HL-60 (cell line): ENCODE data around the gene ZBTB7C.

Experiments used
- DNase-seq, 2 experiments: peaks; one replicate each; pipeline ENCODE4 v3.0.0-alpha.2; 2010 to 2020; ENCODE audit warnings: low read depth in 1 of 2, low spot score in 1 of 2
- H3K27ac ChIP-seq: fragments of 250-450 bp; sonication (Bioruptor Pico); replicated peaks from 2 replicates; pipeline ENCODE4 v1.5.1; 2020; ENCODE audit warnings: mild to moderate bottlenecking, moderate library complexity
- H3K27me3 ChIP-seq: fragments of 250-450 bp; sonication (Bioruptor Pico); 2 replicates; pipeline ENCODE4 v1.5.1; 2021; ENCODE audit warnings: mild to moderate bottlenecking, moderate library complexity; ENCODE audit not compliant: insufficient read depth, poor library complexity, severe bottlenecking
- H3K4me3 ChIP-seq: replicated peaks from 2 replicates; pipeline ENCODE4 v1.5.1; 2011; ENCODE audit warnings: mild to moderate bottlenecking, control low read depth, low read length; ENCODE audit not compliant: insufficient read depth
- GABPA ChIP-seq: IDR thresholded peaks from 2 replicates; pipeline ENCODE4 v1.6.1; 2012; ENCODE audit warnings: low read depth
- POLR2AphosphoS5 ChIP-seq: IDR thresholded peaks from 2 replicates; pipeline ENCODE4 v1.6.1; 2012; ENCODE audit warnings: low read depth
- SPI1 ChIP-seq: IDR thresholded peaks from 2 replicates; pipeline ENCODE4 v1.6.1; 2012; ENCODE audit warnings: low read depth, mild to moderate bottlenecking, borderline replicate concordance
- TF ChIP-seq, protein P1 (sequence below): IDR thresholded peaks from 2 replicates; pipeline ENCODE4 v1.6.1; 2012; ENCODE audit warnings: low read depth; ENCODE audit not compliant: insufficient replicate concordance
- TF ChIP-seq, protein P2 (sequence below): IDR thresholded peaks from one replicate; pipeline ENCODE4 v1.5.1; 2011; ENCODE audit warnings: low read length, control low read depth, inconsistent platforms; ENCODE audit not compliant: insufficient read depth

Gene ZBTB7C

DNA sequence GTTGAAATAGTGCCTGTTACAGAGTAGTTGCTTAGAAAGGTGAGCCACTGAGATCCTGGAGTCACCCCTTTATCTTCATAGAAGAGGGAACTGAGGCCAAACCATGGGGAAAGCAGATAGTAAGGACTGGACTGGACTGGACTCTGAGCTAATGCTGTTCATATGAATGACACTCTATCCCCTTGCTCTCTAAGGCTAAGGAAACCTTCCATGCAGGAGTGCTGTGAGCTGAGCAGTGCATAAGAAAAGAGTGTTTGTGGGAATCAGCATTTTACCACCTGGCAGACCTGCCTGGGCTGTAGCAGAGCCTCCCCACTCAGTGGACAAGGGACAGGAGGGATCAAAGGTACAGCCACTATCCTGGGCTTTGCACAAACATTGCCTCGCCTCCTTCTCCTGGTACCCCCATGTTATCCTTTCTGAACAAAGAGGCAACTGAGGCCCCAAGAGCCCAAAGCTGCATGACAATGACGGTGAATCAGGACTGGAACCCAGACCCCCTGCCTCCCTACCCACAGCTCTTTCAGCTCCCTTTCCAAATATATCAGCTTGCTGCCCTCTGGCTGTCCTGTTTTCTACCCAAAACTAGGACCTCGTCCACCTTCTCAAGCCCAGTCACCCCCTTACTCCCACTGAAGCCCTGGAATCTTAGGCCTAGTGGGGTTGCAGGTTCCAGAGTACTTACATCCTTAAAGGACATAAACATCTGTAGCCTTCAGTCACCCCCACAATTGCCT lies 227.9 kb downstream of the ZBTB7C start:
- H3K27me3 ChIP-seq, result peaks cover 11% of the 10 kb centered on the region
- no peak overlapping the region for H3K4me3 ChIP-seq
- TF ChIP-seq, protein P1, sequence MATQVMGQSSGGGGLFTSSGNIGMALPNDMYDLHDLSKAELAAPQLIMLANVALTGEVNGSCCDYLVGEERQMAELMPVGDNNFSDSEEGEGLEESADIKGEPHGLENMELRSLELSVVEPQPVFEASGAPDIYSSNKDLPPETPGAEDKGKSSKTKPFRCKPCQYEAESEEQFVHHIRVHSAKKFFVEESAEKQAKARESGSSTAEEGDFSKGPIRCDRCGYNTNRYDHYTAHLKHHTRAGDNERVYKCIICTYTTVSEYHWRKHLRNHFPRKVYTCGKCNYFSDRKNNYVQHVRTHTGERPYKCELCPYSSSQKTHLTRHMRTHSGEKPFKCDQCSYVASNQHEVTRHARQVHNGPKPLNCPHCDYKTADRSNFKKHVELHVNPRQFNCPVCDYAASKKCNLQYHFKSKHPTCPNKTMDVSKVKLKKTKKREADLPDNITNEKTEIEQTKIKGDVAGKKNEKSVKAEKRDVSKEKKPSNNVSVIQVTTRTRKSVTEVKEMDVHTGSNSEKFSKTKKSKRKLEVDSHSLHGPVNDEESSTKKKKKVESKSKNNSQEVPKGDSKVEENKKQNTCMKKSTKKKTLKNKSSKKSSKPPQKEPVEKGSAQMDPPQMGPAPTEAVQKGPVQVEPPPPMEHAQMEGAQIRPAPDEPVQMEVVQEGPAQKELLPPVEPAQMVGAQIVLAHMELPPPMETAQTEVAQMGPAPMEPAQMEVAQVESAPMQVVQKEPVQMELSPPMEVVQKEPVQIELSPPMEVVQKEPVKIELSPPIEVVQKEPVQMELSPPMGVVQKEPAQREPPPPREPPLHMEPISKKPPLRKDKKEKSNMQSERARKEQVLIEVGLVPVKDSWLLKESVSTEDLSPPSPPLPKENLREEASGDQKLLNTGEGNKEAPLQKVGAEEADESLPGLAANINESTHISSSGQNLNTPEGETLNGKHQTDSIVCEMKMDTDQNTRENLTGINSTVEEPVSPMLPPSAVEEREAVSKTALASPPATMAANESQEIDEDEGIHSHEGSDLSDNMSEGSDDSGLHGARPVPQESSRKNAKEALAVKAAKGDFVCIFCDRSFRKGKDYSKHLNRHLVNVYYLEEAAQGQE, result no peak
- no peak for TF ChIP-seq GABPA
- TF ChIP-seq POLR2AphosphoS5, result no peak
- TF ChIP-seq, protein P2, sequence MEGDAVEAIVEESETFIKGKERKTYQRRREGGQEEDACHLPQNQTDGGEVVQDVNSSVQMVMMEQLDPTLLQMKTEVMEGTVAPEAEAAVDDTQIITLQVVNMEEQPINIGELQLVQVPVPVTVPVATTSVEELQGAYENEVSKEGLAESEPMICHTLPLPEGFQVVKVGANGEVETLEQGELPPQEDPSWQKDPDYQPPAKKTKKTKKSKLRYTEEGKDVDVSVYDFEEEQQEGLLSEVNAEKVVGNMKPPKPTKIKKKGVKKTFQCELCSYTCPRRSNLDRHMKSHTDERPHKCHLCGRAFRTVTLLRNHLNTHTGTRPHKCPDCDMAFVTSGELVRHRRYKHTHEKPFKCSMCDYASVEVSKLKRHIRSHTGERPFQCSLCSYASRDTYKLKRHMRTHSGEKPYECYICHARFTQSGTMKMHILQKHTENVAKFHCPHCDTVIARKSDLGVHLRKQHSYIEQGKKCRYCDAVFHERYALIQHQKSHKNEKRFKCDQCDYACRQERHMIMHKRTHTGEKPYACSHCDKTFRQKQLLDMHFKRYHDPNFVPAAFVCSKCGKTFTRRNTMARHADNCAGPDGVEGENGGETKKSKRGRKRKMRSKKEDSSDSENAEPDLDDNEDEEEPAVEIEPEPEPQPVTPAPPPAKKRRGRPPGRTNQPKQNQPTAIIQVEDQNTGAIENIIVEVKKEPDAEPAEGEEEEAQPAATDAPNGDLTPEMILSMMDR, result no peak
- no peak for TF ChIP-seq SPI1
- DNase-seq, result no peak
- no peak overlapping the region for H3K27ac ChIP-seq

DNA sequence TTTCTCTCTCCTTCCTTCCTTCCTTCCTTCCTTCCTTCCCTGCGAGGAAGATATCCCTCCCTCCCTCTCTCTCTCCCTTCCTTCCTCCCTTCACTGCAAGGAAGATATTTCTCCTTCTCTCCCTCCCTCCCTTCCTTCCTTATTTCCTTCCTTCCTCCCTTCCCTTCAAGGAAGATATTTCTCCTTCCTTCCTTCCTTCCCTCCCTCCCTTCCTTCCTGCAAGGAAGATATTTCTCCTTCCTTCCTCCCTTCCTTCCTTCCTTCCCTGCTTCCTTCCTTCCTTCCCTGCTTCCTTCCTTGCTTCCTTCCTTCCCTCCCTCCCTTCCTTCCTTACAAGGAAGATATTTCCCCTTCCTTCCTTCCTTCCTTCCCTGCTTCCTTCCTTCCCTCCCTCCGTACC lies 229.5 kb downstream of the ZBTB7C start:
- H3K27me3 ChIP-seq, result peaks cover 7% of the 10 kb centered on the region
- no peak for TF ChIP-seq SPI1
- no peak for TF ChIP-seq POLR2AphosphoS5
- TF ChIP-seq, protein P1, result no peak
- TF ChIP-seq GABPA, result no peak
- TF ChIP-seq, protein P2, result no peak
- no peak overlapping the region for H3K27ac ChIP-seq
- no peak overlapping the region for H3K4me3 ChIP-seq
- DNase-seq, result no peak

DNA sequence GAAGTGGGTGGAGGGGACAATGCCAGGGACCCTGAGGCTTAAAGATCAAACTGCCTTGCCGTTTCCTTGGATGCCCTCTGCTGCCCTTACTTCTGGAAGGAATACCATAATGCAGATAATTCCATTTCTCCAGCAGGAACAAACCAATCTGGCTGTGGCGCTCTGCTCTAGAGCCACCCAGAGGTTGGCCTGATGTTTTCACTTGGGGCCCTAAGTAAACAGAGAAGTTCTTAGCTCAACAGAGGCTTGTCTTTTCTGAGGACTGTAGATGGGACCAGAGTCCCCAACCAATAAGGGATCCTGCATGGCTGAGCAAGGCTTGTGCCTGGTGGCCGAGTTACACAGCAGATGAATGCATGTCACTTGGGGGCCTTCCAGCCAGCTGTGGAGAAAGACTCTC lies 230.2 kb downstream of the ZBTB7C start:
- Histone ChIP-seq H3K4me3 (no peak overlapping the region), H3K27ac (no peak overlapping the region), H3K27me3 (peaks cover 2% of the 10 kb centered on the region)
- TF ChIP-seq, protein P2, result no peak
- TF ChIP-seq GABPA (no peak), POLR2AphosphoS5 (no peak)
- DNase-seq, result no peak

DNA sequence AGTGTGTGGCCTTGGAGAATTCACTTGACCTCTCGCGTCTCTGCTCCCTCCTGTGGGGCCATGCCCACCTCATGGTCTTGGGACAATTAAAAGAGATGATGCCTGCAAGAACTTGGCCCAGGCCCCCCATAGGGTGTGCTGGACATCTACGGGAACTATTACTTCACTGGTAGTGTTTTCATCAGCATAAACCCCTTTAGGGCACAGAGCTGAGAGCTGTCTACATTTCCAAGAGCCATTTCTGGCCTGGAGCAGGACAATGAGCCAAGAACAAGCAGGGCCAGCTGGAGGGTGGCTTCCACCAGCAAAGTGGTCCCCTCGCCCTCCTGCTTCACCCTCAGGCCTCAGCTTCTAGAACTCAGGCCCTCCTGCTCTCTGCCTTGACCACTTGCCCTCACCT lies 232.3 kb downstream of the ZBTB7C start:
- DNase-seq, result no peak
- no peak overlapping the region for H3K27ac ChIP-seq
- no peak overlapping the region for H3K4me3 ChIP-seq
- TF ChIP-seq, protein P1, result no peak
- TF ChIP-seq POLR2AphosphoS5 (no peak), SPI1 (no peak), GABPA (no peak)
- TF ChIP-seq, protein P2, result no peak
- H3K27me3 ChIP-seq, result no peaks in the 10 kb centered on the region
